HEK293T (cell line): Measurements from ENCODE around the gene ZNF791.

Experiments
- CTCF ChIA-PET: fragments of 350-600 bp; formaldehyde crosslinking; extraction: SDS; loops from one replicate; lab custom pipeline; 2021; ENCODE audit warnings: antibody characterized with exemption, inconsistent platforms; lab: Yijun Ruan, JAX
- POLR2A ChIA-PET: fragments of 350-600 bp; formaldehyde crosslinking; extraction: SDS; loops from one replicate; lab custom pipeline; 2020; ENCODE audit warnings: antibody characterized with exemption, inconsistent platforms; lab: Yijun Ruan, JAX
- DNase-seq: peaks from one replicate; pipeline ENCODE4 v3.0.0; 2012; ENCODE audit warnings: mixed read lengths; ENCODE audit errors: extremely low spot score
- ARNT ChIP-seq: fragments of 450-650 bp; IDR thresholded peaks from 2 replicates; pipeline ENCODE4 v1.6.1; 2017; ENCODE audit warnings: mild to moderate bottlenecking
- BHLHE40 ChIP-seq: fragments of 450-650 bp; IDR thresholded peaks from 2 replicates; pipeline ENCODE4 v1.6.1; 2016; ENCODE audit warnings: mild to moderate bottlenecking, moderate library complexity, borderline replicate concordance
- CTBP1 ChIP-seq: fragments of 450-650 bp; IDR thresholded peaks from 2 replicates; pipeline ENCODE4 v1.6.1; 2016; ENCODE audit warnings: borderline replicate concordance
- ELF4 ChIP-seq: fragments of 450-650 bp; IDR thresholded peaks from 2 replicates; pipeline ENCODE4 v1.6.1; 2017; ENCODE audit warnings: antibody characterized with exemption
- FOXA1 ChIP-seq: fragments of 450-650 bp; IDR thresholded peaks from 2 replicates; pipeline ENCODE4 v1.6.1; 2016; ENCODE audit warnings: mild to moderate bottlenecking
- FOXK2 ChIP-seq: fragments of 450-650 bp; IDR thresholded peaks from 2 replicates; pipeline ENCODE4 v1.6.1; 2016; ENCODE audit warnings: mild to moderate bottlenecking
- FOXM1 ChIP-seq: fragments of 450-650 bp; IDR thresholded peaks from 2 replicates; pipeline ENCODE4 v1.6.1; 2017; ENCODE audit warnings: mild to moderate bottlenecking, borderline replicate concordance
- HDGF ChIP-seq: fragments of 450-650 bp; IDR thresholded peaks from 2 replicates; pipeline ENCODE4 v1.6.1; 2017; ENCODE audit warnings: antibody characterized with exemption, borderline replicate concordance
- L3MBTL2 ChIP-seq: fragments of 450-650 bp; conservative IDR thresholded peaks from 2 replicates; pipeline ENCODE4 v1.6.1; 2016; ENCODE audit warnings: mild to moderate bottlenecking
- LEF1 ChIP-seq: fragments of 450-650 bp; IDR thresholded peaks from 2 replicates; pipeline ENCODE4 v1.6.1; 2017; ENCODE audit warnings: mild to moderate bottlenecking, borderline replicate concordance
- NFRKB ChIP-seq: fragments of 450-650 bp; IDR thresholded peaks from 2 replicates; pipeline ENCODE4 v1.6.1; 2016; ENCODE audit warnings: mild to moderate bottlenecking, moderate library complexity
- SP1 ChIP-seq: fragments of 450-650 bp; IDR thresholded peaks from 2 replicates; pipeline ENCODE4 v1.6.1; 2017
- SUZ12 ChIP-seq: fragments of 450-650 bp; IDR thresholded peaks from 2 replicates; pipeline ENCODE4 v1.6.1; 2016; ENCODE audit warnings: mild to moderate bottlenecking
- TARDBP ChIP-seq: fragments of 450-650 bp; IDR thresholded peaks from 2 replicates; pipeline ENCODE4 v1.6.1; 2016
- ZNF384 ChIP-seq: fragments of 450-650 bp; IDR thresholded peaks from 2 replicates; pipeline ENCODE4 v1.6.1; 2016
- TF ChIP-seq, protein P1 (sequence below): fragments of 450-650 bp; IDR thresholded peaks from 2 replicates; pipeline ENCODE4 v1.6.1; 2016

Gene ZNF791

DNA sequence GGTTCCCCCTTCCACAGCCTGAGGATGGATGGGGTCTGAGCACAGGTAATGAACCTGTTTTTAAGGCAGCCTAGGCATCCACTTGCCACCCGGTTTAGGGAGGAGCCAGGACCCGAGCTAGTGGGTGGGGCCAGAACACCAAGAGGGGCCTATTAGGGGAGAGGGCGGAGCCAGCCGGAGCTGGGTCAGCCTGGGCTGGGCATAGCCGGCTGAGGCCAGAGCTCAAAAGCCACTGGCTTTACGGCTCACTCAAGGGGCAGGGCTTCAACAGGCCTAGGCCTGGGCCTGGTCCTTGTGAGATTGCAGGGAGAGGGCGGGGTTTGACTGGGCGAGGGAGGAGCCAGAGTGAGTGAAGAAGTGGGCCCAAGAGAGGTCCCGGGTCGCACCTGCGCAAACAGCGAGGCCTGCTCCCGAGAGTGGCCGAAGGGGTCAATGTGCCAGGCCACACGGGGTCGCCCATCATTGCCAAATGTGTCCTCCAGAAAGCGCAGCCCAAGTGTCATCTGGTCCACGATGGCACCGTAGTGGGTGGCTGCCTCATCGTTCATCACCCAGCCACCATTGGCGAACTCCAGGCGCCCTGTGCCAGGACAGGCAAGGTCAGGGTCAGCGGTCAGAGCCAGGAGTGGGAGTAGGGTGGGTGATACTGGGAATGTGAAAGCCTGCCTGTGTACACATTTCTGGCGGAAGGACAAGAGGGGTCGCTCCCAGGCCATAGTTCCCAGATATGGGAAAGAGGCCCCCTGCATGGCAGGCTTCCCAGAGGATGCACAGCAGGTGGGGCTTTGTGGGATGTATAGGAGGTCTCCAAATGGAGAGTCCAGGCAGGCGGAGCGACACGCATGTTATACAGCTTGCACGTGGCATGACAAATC is 53.9 kb downstream of the ZNF791 start:
- TF ChIP-seq FOXM1 (no peak), BHLHE40 (no peak), FOXA1 (no peak), ARNT (no peak), L3MBTL2 (no peak), SUZ12 (no peak), SP1 (no peak), NFRKB (no peak), HDGF (no peak), LEF1 (no peak), FOXK2 (no peak), ZNF384 (no peak), TARDBP (no peak), ELF4 (no peak), CTBP1 (no peak)
- TF ChIP-seq, protein P1, sequence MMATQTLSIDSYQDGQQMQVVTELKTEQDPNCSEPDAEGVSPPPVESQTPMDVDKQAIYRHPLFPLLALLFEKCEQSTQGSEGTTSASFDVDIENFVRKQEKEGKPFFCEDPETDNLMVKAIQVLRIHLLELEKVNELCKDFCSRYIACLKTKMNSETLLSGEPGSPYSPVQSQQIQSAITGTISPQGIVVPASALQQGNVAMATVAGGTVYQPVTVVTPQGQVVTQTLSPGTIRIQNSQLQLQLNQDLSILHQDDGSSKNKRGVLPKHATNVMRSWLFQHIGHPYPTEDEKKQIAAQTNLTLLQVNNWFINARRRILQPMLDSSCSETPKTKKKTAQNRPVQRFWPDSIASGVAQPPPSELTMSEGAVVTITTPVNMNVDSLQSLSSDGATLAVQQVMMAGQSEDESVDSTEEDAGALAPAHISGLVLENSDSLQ: no peak
- DNase-seq: peak; percentile 51
- ChIA-PET CTCF (no interaction called here), POLR2A (interaction anchor here (0.6 kb wide), 1 partner anchor 54 kb away, joined by 3 read pairs; the partner anchor contains the start of genes ZNF490 and ZNF791)

DNA sequence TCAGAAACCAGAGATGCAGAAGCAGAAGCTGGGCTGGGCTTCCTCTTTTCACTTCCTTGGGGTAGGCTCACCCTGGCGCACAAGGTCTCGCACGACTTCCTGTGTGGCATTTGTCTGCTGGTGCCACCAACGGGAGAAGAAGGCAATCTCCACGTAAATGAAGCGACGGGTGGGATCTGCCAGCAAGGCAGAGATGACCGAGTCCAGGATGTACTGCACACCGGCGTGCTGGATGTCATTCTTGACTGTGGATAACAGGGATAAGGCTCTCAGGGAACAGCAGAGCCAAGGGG is 54.5 kb downstream of the ZNF791 start:
- ChIA-PET POLR2A (interaction anchor here (1.7 to 2.1 kb wide), 2 partner anchors 16 to 54 kb away, joined by 9 to 12 read pairs; partner anchors contain the start of genes DHPS, ZNF490 and ZNF791), CTCF (no interaction called here)
- no peak for TF ChIP-seq ELF4
- TF ChIP-seq FOXK2: no peak
- TF ChIP-seq L3MBTL2: no peak
- TF ChIP-seq, protein P1: no peak
- no peak for TF ChIP-seq LEF1
- TF ChIP-seq SP1: no peak
- no peak for TF ChIP-seq CTBP1
- no peak for TF ChIP-seq FOXM1
- TF ChIP-seq ARNT: no peak
- no peak for TF ChIP-seq NFRKB
- TF ChIP-seq ZNF384: no peak
- TF ChIP-seq FOXA1: no peak
- TF ChIP-seq BHLHE40: no peak
- no peak for TF ChIP-seq SUZ12
- TF ChIP-seq HDGF: no peak
- DNase-seq: no peak

DNA sequence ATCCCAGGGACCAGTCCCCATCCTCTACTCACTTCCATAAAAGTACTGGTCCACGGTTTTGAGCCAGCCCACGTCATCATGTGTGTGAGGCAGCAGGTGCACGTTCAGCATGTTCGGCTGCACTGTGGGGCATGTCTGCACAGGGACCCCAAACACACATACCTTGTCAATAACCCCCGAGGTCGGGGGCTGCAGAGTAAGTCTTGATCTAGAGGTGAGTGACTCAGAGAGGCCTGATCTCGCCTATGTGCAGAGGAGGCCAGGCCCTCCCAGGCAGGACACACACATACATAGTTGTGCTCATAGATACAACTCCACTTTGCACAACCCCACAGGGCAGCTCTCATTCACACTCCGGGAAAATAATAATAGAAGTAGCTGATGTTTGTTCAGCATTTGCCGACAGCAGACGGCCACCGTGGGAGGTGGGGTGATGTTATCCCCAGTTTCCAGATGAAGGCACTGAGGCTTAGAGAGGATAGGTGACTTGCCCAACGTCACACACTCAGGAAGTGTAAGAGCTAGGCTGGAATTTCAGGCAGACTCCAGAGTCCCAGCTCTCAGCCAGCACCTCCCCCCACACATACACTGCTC is 55.0 kb downstream of the ZNF791 start:
- no peak for DNase-seq
- POLR2A ChIA-PET: interaction anchor here (1.2 to 2.1 kb wide), 3 partner anchors 11 to 55 kb away, joined by 4 to 12 read pairs (median 9); partner anchors contain the start of genes DHPS, ZNF490 and ZNF791
- CTCF ChIA-PET: no interaction called here
- no peak for TF ChIP-seq FOXM1
- TF ChIP-seq NFRKB: no peak
- TF ChIP-seq SP1: no peak
- TF ChIP-seq ELF4: no peak
- TF ChIP-seq SUZ12: no peak
- no peak for TF ChIP-seq LEF1

DNA sequence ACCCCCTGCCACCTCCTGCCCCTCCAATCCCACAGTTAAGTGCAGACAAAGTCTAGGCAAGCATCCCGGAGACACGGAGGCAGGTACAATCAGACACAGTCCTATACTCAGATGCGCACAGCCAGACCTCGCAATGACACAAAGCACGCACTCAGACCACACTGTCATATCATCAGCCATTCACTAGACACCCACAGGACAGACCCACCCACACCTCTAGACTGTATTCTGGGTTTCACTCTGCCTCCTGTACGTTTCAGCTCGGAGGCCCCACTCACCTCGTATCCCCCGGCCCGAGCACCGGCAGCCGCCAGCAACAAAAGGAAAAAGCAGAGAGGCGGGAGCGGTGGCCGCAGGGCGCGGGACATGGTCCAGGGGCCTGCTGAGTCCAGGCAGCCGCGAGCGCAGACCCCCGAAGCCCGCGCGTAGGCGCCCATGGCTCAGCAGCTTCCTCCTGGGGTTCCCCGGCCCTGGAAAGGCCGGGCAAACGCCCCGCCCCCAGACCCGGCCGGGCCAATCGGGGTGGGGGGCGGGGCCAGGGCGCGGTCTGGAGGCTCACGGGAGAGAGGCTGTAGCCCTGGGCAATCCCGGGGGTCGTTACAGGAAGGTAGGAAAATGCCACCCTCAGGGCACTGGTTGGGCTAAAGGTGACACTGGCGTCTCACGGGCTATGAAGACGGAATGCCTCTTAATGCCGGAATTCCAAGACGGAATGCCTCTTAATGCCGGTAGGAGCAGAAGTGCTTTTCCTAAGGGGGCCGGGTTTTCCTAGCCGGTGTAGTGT is 55.7 kb downstream of the ZNF791 start, which contains the start of the genes MAN2B1 and WDR83:
TSS of gene MAN2B1 (minus strand) at position 478 of the 784 bp plus-strand sequence. CDS start at position 437, 41 bp downstream.
TSS of gene WDR83 (plus strand) at position 543 of the 784 bp plus-strand sequence. CDS start 2,984 bp downstream, outside the sequence.
- TF ChIP-seq LEF1: no peak
- TF ChIP-seq ZNF384: no peak
- TF ChIP-seq FOXA1: no peak
- TF ChIP-seq BHLHE40: no peak
- TF ChIP-seq FOXM1: no peak
- TF ChIP-seq ARNT: no peak
- no peak for TF ChIP-seq SUZ12
- TF ChIP-seq, protein P1: no peak
- TF ChIP-seq SP1: no peak
- TF ChIP-seq CTBP1: no peak
- TF ChIP-seq HDGF: no peak
- no peak for TF ChIP-seq TARDBP
- no peak for TF ChIP-seq ELF4
- TF ChIP-seq L3MBTL2: no peak
- POLR2A ChIA-PET: interaction anchor here (0.6 to 2.1 kb wide), 5 partner anchors 12 to 234 kb away, joined by 3 to 12 read pairs (median 4); partner anchors contain the start of genes DHPS, ZNF490 and ZNF791
- peak; percentile 88 for DNase-seq
- CTCF ChIA-PET: no interaction called here
